ENCODE results near the gene TMEM132D. TPM values are rescaled to one million over a fixed set of nuclear protein-coding genes. Genes with fewer than 3 reads are reported as not detected.

Gene TMEM132D
- total RNA-seq, 1 experiment from 2014 or later, result not detected

DNA sequence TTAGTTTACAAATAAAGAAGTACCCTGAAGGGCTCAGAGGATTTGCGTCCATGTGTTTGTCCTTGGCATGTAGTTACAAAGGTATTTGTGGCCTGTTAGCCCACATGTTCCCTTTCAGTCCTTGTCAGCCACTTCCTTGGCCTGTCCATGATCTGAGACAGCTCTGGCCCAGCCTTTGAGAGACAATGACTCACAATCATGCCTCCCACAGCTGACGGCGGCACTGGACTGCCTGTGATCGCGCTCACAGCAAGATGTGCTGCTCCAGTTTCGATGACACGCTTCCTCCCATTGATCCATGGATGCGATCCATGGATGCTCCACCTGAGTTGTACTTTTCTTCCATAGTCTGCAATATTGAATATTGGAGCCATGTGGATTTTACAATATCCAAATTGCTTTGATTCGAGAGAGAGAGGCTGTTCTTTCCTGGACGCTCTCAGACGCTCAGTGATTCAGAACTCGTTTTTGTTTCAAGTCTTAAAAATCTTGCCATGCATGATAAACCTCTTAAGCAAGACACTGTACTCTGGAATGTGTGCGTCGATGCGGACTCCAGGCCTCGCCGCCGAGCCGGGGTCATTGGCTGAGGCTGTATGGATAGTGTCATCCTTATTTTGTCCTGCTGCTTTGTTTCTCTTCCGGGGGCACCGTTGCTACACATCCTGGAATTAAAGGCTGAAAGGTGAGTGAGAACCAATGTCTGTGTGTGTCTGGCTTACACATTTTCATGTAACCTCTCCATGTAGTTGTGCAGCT is 830.5 kb downstream of the TMEM132D start:
- no peak overlapping the region for H3K27ac ChIP-seq (ENCODE audit: low read length)
- intact Hi-C loops (cut with micrococcal nuclease; ENCODE audit: unreplicated experiment) (no loop called here), in situ Hi-C loops (cut with HindIII; ENCODE audit: low pct_unique_long_range_greater_than_20kb, low sequenced_read_pairs) (no loop called here)
- no TSS peak for BruUV-seq (replicated peaks)
- no peaks in the 10 kb centered on the region for H3K36me3 ChIP-seq (ENCODE audit: control insufficient read depth, insufficient read depth, low read length)
- TF ChIP-seq REST (IDR thresholded peaks at IDR 0.05; ENCODE audit: insufficient read depth in 1 of 2, low read depth in 2 of 2, low read length in 1 of 2), result no peak
- no peak for TF ChIP-seq POLR2AphosphoS5 (IDR thresholded peaks at IDR 0.05; ENCODE audit: low read depth, low read length)
- TF ChIP-seq SIN3A (IDR thresholded peaks at IDR 0.05; ENCODE audit: borderline replicate concordance, insufficient read depth, low read depth, low read length), result no peak
- TF ChIP-seq CTCF (IDR thresholded peaks at IDR 0.05), result no peak
- TF ChIP-seq TCF7L2 (IDR thresholded peaks at IDR 0.05; ENCODE audit: low read depth, low read length), result no peak
- H3K4me3 ChIP-seq (ENCODE audit: low read depth in 2 of 2, low read length in 2 of 2), result no peak overlapping the region
- POLR2A ChIA-PET, result no interaction called here
- no peaks in the 10 kb centered on the region for H3K4me1 ChIP-seq (ENCODE audit: control insufficient read depth, insufficient read depth, low read length)
- CTCF ChIA-PET, result no interaction called here
- H3K9me3 ChIP-seq (ENCODE audit: control insufficient read depth, insufficient read depth, low read depth, low read length), result no peaks in the 10 kb centered on the region
- DNase-seq (ENCODE audit: low read depth, low spot score) (no peak), ATAC-seq (no peak)
- H3K27me3 ChIP-seq (ENCODE audit: control insufficient read depth, insufficient read depth, low read length), result no peaks in the 10 kb centered on the region

DNA sequence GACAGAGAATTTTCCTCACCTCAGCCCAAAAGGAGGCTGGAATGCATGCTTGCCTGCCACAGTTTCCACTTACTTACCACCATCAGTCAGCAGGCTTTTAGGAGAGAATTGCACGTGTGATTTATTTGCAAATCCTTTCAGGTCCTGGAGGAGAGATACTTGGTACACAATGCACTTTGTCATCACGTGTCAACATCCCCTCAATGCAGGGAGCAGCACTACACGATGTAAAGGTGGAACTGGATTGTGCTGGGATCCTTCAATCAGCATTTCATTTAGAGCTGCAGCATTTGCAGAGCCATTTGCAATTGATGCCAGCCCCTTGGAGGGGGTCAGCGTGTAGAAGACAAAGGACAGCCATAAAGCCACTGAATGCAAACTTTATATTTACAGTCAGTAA is 832.5 kb downstream of the TMEM132D start:
- H3K4me1 ChIP-seq (ENCODE audit: control insufficient read depth, insufficient read depth, low read length), result no peaks in the 10 kb centered on the region
- no TSS peak for BruUV-seq (replicated peaks)
- ATAC-seq (no peak), DNase-seq (ENCODE audit: low read depth, low spot score) (no peak)
- H3K27me3 ChIP-seq (ENCODE audit: control insufficient read depth, insufficient read depth, low read length), result no peaks in the 10 kb centered on the region
- no peaks in the 10 kb centered on the region for H3K36me3 ChIP-seq (ENCODE audit: control insufficient read depth, insufficient read depth, low read length)
- in situ Hi-C loops (cut with HindIII; ENCODE audit: low pct_unique_long_range_greater_than_20kb, low sequenced_read_pairs) (no loop called here), intact Hi-C loops (cut with micrococcal nuclease; ENCODE audit: unreplicated experiment) (no loop called here)
- ChIA-PET CTCF (no interaction called here), POLR2A (no interaction called here)
- no peak overlapping the region for H3K4me3 ChIP-seq (ENCODE audit: low read depth in 2 of 2, low read length in 2 of 2)
- H3K9me3 ChIP-seq (ENCODE audit: control insufficient read depth, insufficient read depth, low read depth, low read length), result no peaks in the 10 kb centered on the region
- TF ChIP-seq CTCF (IDR thresholded peaks at IDR 0.05) (no peak), REST (IDR thresholded peaks at IDR 0.05; ENCODE audit: insufficient read depth in 1 of 2, low read depth in 2 of 2, low read length in 1 of 2) (no peak), SIN3A (IDR thresholded peaks at IDR 0.05; ENCODE audit: borderline replicate concordance, insufficient read depth, low read depth, low read length) (no peak), TCF7L2 (IDR thresholded peaks at IDR 0.05; ENCODE audit: low read depth, low read length) (no peak), POLR2AphosphoS5 (IDR thresholded peaks at IDR 0.05; ENCODE audit: low read depth, low read length) (no peak)
- no peak overlapping the region for H3K27ac ChIP-seq (ENCODE audit: low read length)
